Astrocyte (in vitro differentiated cells and primary cell): ENCODE data around the gene DNAH3. TPM values are rescaled to one million over a fixed set of nuclear protein-coding genes. Genes with fewer than 3 reads are reported as not detected.
A peak's percentile ranks its signal among the peaks of the same experiment; 100 is the strongest.
"Not testable (repeated sequence)": the region's sequence is repeated elsewhere in the genome, so short reads cannot be mapped to it uniquely, and the experiment has no call there.

Experiments used
- DNase-seq: peaks from one replicate; pipeline ENCODE4 v3.0.0-alpha.2; 2010; ENCODE audit warnings: low read depth
- FAIRE-seq: peaks from 2 replicates; lab custom pipeline; 2011; peaks lifted over from hg19 to GRCh38; lab: Jason Lieb, UNC
- H2AFZ ChIP-seq: 2 replicates; pipeline ENCODE4 v1.6.0; 2012; ENCODE audit warnings: low read depth, low read length, inconsistent platforms
- H3K27ac ChIP-seq: 2 replicates; pipeline ENCODE4 v1.5.1; 2011; ENCODE audit warnings: low read depth, low read length, inconsistent platforms
- H3K27me3 ChIP-seq: 2 replicates; pipeline ENCODE4 v1.6.0; 2011; ENCODE audit warnings: low read length, inconsistent platforms; ENCODE audit not compliant: insufficient read depth
- H3K36me3 ChIP-seq: 2 replicates; pipeline ENCODE4 v1.5.1; 2011; ENCODE audit warnings: low read length, inconsistent platforms; ENCODE audit not compliant: insufficient read depth
- H3K4me1 ChIP-seq: 2 replicates; pipeline ENCODE4 v1.5.1; 2011; ENCODE audit warnings: low read length, inconsistent platforms; ENCODE audit not compliant: insufficient read depth
- H3K4me2 ChIP-seq: 2 replicates; pipeline ENCODE4 v1.6.0; 2012; ENCODE audit warnings: low read length, inconsistent platforms
- H3K4me3 ChIP-seq: 2 replicates; pipeline ENCODE4 v1.5.1; 2011; ENCODE audit warnings: low read depth, mild to moderate bottlenecking, low read length, inconsistent platforms; ENCODE audit not compliant: insufficient read depth
- H3K79me2 ChIP-seq: 2 replicates; pipeline ENCODE4 v1.6.0; 2012; ENCODE audit warnings: mild to moderate bottlenecking, low read length, inconsistent platforms; ENCODE audit not compliant: insufficient read depth
- H3K9ac ChIP-seq: 2 replicates; pipeline ENCODE4 v1.6.0; 2012; ENCODE audit warnings: mild to moderate bottlenecking, low read length, inconsistent platforms
- H3K9me3 ChIP-seq: 2 replicates; pipeline ENCODE4 v1.5.1; 2012; ENCODE audit warnings: low read depth, mild to moderate bottlenecking, low read length, inconsistent platforms; ENCODE audit not compliant: insufficient read depth
- H4K20me1 ChIP-seq: 2 replicates; pipeline ENCODE4 v1.6.0; 2012; ENCODE audit warnings: low read length, inconsistent platforms; ENCODE audit not compliant: insufficient read depth
- H3K27ac Mint-ChIP-seq: one replicate; pipeline ENCODE4 v1.8.0; 2021; ENCODE audit warnings: mild to moderate bottlenecking, mixed read lengths; ENCODE audit not compliant: unreplicated experiment
- H3K27me3 Mint-ChIP-seq: one replicate; pipeline ENCODE4 v1.8.0; 2021; ENCODE audit warnings: low read depth, mixed read lengths; ENCODE audit not compliant: unreplicated experiment
- H3K36me3 Mint-ChIP-seq: one replicate; pipeline ENCODE4 v1.8.0; 2021; ENCODE audit warnings: low read depth, mixed read lengths; ENCODE audit not compliant: unreplicated experiment
- H3K4me1 Mint-ChIP-seq: one replicate; pipeline ENCODE4 v1.8.0; 2021; ENCODE audit warnings: low read depth, mixed read lengths; ENCODE audit not compliant: unreplicated experiment
- H3K4me3 Mint-ChIP-seq: one replicate; pipeline ENCODE4 v1.8.0; 2021; ENCODE audit warnings: mild to moderate bottlenecking, moderate library complexity, mixed read lengths; ENCODE audit not compliant: unreplicated experiment
- H3K9me3 Mint-ChIP-seq: one replicate; pipeline ENCODE4 v1.8.0; 2021; ENCODE audit warnings: mild to moderate bottlenecking, mixed read lengths; ENCODE audit not compliant: unreplicated experiment
- EZH2 ChIP-seq: IDR thresholded peaks from 2 replicates; pipeline ENCODE4 v1.6.1; 2012; ENCODE audit warnings: mild to moderate bottlenecking, low read length, inconsistent platforms; ENCODE audit not compliant: insufficient read depth
- total RNA-seq: library from RNA; stranded (reverse); gene quantifications from 2 replicates; pipeline ENCODE4 v1.2.1, GENCODE V29; 2021
- TF ChIP-seq, protein P1 (sequence below): IDR thresholded peaks from 2 replicates; pipeline ENCODE4 v1.5.1; 2011; ENCODE audit warnings: low read depth, mild to moderate bottlenecking, inconsistent platforms, low read length, moderate library complexity; ENCODE audit not compliant: insufficient read depth

DNAH3 gene
- total RNA-seq, 1 donor from 2014 or later, result not detected

DNA sequence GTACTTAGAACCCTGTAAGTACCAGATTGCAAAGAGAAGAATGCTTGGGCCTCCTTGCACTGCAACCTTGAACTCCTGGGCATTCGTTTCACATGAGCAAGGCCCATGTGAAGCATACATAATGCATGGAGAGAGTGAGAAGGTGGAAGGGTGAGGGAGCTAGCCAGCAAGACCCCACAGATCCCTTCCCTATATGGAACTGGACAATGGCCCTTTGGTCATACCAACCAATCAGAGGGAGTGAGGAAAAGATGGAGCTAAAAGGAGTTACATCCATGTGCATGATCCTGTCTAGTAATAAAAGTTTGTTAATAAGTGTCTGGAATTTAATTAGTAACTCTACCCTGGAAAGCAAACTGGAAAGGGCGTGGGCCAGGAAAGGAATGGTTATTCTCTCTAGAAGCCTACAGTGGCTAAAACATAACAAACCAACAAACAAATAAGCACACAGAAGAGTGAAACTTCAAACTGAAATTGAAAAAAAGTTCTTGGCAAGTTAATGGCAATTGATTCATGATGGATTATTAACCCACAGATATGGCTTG is 29.6 kb downstream of the DNAH3 start:
- peaks cover 8% of the 10 kb centered on the region for H3K9me3 Mint-ChIP-seq
- no peak overlapping the region for H2AFZ ChIP-seq
- DNase-seq (no peak), FAIRE-seq (no peak)
- H3K9me3 ChIP-seq, result no peaks in the 10 kb centered on the region
- no peak overlapping the region for H3K27ac Mint-ChIP-seq
- no peaks in the 10 kb centered on the region for H3K4me1 Mint-ChIP-seq
- H4K20me1 ChIP-seq, result no peaks in the 10 kb centered on the region
- no peak overlapping the region for H3K9ac ChIP-seq
- H3K36me3 ChIP-seq, result no peaks in the 10 kb centered on the region
- no peak for TF ChIP-seq EZH2
- TF ChIP-seq, protein P1, sequence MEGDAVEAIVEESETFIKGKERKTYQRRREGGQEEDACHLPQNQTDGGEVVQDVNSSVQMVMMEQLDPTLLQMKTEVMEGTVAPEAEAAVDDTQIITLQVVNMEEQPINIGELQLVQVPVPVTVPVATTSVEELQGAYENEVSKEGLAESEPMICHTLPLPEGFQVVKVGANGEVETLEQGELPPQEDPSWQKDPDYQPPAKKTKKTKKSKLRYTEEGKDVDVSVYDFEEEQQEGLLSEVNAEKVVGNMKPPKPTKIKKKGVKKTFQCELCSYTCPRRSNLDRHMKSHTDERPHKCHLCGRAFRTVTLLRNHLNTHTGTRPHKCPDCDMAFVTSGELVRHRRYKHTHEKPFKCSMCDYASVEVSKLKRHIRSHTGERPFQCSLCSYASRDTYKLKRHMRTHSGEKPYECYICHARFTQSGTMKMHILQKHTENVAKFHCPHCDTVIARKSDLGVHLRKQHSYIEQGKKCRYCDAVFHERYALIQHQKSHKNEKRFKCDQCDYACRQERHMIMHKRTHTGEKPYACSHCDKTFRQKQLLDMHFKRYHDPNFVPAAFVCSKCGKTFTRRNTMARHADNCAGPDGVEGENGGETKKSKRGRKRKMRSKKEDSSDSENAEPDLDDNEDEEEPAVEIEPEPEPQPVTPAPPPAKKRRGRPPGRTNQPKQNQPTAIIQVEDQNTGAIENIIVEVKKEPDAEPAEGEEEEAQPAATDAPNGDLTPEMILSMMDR, result no peak
- H3K4me3 ChIP-seq, result no peak overlapping the region
- no peak overlapping the region for H3K4me3 Mint-ChIP-seq
- no peak overlapping the region for H3K4me2 ChIP-seq
- peaks cover 3% of the 10 kb centered on the region for H3K27me3 Mint-ChIP-seq
- H3K36me3 Mint-ChIP-seq, result peaks cover 3% of the 10 kb centered on the region
- no peaks in the 10 kb centered on the region for H3K27me3 ChIP-seq
- H3K79me2 ChIP-seq, result no peaks in the 10 kb centered on the region
- H3K4me1 ChIP-seq, result no peaks in the 10 kb centered on the region
- H3K27ac ChIP-seq, result no peak overlapping the region

DNA sequence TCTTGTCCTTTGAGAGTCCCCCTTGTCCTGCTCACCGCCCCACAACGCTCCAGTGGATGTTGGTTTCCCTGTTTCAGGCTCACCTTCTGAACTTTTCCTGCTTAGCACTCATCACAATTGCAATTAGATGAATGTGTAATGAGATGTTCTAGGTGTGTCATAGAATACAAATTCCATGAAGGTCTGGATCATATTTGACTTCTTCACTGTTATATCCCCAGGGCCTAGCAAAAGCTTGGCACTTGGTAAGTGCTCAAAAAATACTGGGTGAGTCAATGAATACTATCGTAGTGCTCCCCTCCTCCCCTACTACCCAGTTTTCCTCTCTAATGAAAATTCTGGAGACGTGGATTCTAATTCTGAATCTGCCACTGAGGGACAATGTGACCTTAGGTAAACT is 33.1 kb downstream of the DNAH3 start:
- DNase-seq, result no peak
- H3K27ac Mint-ChIP-seq, result no peak overlapping the region
- no peak for FAIRE-seq
- Histone ChIP-seq H3K27ac (no peak overlapping the region), H3K9ac (no peak overlapping the region), H3K4me2 (no peak overlapping the region), H3K36me3 (no peaks in the 10 kb centered on the region), H3K4me1 (no peaks in the 10 kb centered on the region), H3K9me3 (no peaks in the 10 kb centered on the region), H3K79me2 (no peaks in the 10 kb centered on the region), H2AFZ (no peak overlapping the region), H4K20me1 (no peaks in the 10 kb centered on the region), H3K4me3 (no peak overlapping the region), H3K27me3 (no peaks in the 10 kb centered on the region)
- H3K36me3 Mint-ChIP-seq, result peaks cover 3% of the 10 kb centered on the region
- no peak for TF ChIP-seq EZH2
- TF ChIP-seq, protein P1, result no peak
- no peak overlapping the region for H3K4me3 Mint-ChIP-seq
- peaks cover 10% of the 10 kb centered on the region for H3K9me3 Mint-ChIP-seq
- H3K27me3 Mint-ChIP-seq, result no peaks in the 10 kb centered on the region
- H3K4me1 Mint-ChIP-seq, result no peaks in the 10 kb centered on the region

DNA sequence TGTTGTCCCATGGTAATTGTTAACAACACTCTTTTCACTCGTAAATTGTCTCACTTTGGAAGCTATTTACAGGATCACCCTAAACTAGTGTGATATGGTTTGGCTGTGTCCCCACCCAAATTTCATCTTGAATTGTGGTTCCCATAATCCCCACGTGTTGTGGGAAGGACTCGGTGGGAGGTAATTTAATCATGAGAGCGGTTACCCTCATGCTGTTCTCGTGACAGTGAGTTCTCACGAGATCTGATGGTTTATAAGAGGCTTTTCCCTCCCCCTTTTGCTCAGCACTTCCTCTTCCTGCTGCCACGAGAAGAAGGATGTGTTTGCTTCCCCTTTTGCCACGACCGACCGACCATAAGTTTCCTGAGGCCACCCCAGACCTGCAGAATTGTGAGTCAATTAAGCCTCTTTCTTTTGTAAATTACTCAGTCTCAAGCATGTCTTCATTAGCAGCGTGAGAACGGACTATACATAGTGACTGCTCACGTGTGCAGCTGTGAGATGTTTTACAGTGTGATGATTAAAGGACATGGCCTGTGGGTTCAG is 34.4 kb downstream of the DNAH3 start:
- H3K4me3 Mint-ChIP-seq, result no peak overlapping the region
- H3K36me3 Mint-ChIP-seq, result peaks cover 3% of the 10 kb centered on the region
- no peak for FAIRE-seq
- Histone ChIP-seq H3K79me2 (no peaks in the 10 kb centered on the region), H2AFZ (peak overlapping the region; percentile 31), H3K4me1 (no peaks in the 10 kb centered on the region), H3K9ac (no peak overlapping the region), H3K4me2 (peak overlapping the region; percentile 25), H3K36me3 (no peaks in the 10 kb centered on the region), H3K27me3 (no peaks in the 10 kb centered on the region), H3K27ac (no peak overlapping the region), H3K4me3 (no peak overlapping the region), H4K20me1 (no peaks in the 10 kb centered on the region), H3K9me3 (no peaks in the 10 kb centered on the region)
- H3K9me3 Mint-ChIP-seq, result peaks cover 10% of the 10 kb centered on the region
- no peaks in the 10 kb centered on the region for H3K4me1 Mint-ChIP-seq
- no peaks in the 10 kb centered on the region for H3K27me3 Mint-ChIP-seq
- DNase-seq, result no peak
- TF ChIP-seq, protein P1, result no peak
- no peak for TF ChIP-seq EZH2
- H3K27ac Mint-ChIP-seq, result no peak overlapping the region

DNA sequence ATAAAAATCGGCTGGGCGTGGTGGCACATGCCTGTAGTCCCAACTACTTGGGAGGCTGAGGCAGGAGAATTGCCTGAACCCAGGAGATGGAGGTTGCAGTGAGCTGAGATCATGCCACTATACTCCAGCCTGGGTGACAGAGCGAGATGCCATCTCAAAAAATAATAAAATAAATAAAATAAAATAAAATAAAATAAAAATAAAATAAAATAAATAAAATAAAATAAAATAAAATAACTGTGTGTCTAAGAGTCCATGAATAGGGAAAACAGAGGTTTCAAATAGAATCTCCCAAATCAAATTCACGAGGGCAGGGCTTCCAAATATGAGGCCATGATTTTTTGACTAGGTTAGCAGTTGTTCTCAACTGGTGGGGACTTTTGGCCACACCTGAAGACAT is 35.1 kb downstream of the DNAH3 start:
- H3K27ac ChIP-seq, H3K4me3 Mint-ChIP-seq, FAIRE-seq, H3K27me3 ChIP-seq, H3K36me3 ChIP-seq, H3K36me3 Mint-ChIP-seq, H3K27ac Mint-ChIP-seq, H3K9ac ChIP-seq, H3K9me3 Mint-ChIP-seq, DNase-seq, H2AFZ ChIP-seq, H3K4me1 ChIP-seq, H3K79me2 ChIP-seq, H3K27me3 Mint-ChIP-seq, H3K4me3 ChIP-seq, H3K9me3 ChIP-seq, H4K20me1 ChIP-seq, H3K4me2 ChIP-seq, H3K4me1 Mint-ChIP-seq: not testable (repeated sequence)
